MG63 (cell line): Measurements from ENCODE around the gene RAB31. TPM values are rescaled to one million over a fixed set of nuclear protein-coding genes. Genes with fewer than 3 reads are reported as not detected.

ENCODE experiments used
- DNase-seq: peaks from one replicate; pipeline ENCODE4 v3.0.0-alpha.2; 2020
- H3K27me3 ChIP-seq: fragments of 250-450 bp; sonication (Bioruptor Pico); 2 replicates; pipeline ENCODE4 v1.5.1; 2020; ENCODE audit warnings: mild to moderate bottlenecking, moderate library complexity
- H3K36me3 ChIP-seq: fragments of 250-450 bp; sonication (Bioruptor Pico); 2 replicates; pipeline ENCODE4 v1.5.1; 2020; ENCODE audit warnings: mild to moderate bottlenecking, moderate library complexity
- H3K4me3 ChIP-seq: fragments of 250-450 bp; sonication (Bioruptor Pico); 2 replicates; pipeline ENCODE4 v1.5.1; 2020; ENCODE audit warnings: mild to moderate bottlenecking, moderate library complexity
- H3K9me3 ChIP-seq: fragments of 250-450 bp; sonication (Bioruptor Pico); 2 replicates; pipeline ENCODE4 v1.5.1; 2020; ENCODE audit warnings: mild to moderate bottlenecking, moderate library complexity
- total RNA-seq: library from RNA; depleted of rRNA; stranded (reverse); fragments of >200 nt; shearing (Covaris generic); gene quantifications from 2 replicates; pipeline ENCODE4 v1.2.3, GENCODE V29; 2014; ENCODE audit warnings: low replicate concordance

RAB31 gene
- total RNA-seq, 1 experiment from 2014 or later: 19.5 TPM

DNA sequence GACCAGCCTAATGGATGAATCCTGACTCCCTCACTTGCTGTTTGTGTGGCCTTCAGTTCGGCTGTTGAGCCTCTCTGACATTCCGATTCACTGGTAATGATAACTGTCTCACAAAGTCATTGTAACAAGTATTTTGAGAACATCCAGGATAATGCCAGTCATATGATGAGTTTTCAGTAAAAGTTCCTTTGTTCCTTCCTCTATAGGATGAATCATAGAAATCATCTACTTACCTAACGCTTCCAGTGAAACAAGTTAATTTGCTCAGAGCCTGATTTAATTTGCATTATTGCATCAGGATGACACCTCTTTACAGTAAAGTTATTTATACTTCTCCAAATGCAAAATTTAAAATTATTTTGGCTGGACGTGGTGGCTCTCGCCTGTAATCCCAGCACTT, 32.0 kb downstream of the RAB31 start:
- Histone ChIP-seq H3K9me3 (peaks cover 5% of the 10 kb centered on the region), H3K27me3 (no peaks in the 10 kb centered on the region), H3K4me3 (no peak overlapping the region), H3K36me3 (no peaks in the 10 kb centered on the region)
- DNase-seq: no peak

DNA sequence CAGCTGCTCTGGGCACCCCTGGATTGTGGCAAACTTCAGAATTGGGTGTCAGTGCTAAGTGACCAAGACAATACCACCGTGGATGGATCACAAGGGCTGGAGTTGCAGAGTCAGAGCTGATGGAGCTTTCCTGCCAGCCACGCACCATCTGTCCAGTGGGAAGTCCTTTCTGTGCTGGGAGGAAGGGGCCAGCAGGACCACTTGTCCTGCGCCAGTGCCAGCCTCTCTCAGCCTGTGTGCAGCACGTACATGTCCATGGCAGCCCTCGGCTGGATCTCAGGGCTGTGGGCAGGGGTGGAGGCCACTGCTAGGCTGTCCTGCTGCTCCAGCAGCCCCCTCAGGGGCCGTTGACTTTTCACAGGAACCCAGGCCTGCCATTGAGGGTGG, 33.3 kb downstream of the RAB31 start:
- Histone ChIP-seq H3K27me3 (no peaks in the 10 kb centered on the region), H3K9me3 (peaks cover 9% of the 10 kb centered on the region), H3K36me3 (no peaks in the 10 kb centered on the region), H3K4me3 (no peak overlapping the region)
- DNase-seq: no peak

DNA sequence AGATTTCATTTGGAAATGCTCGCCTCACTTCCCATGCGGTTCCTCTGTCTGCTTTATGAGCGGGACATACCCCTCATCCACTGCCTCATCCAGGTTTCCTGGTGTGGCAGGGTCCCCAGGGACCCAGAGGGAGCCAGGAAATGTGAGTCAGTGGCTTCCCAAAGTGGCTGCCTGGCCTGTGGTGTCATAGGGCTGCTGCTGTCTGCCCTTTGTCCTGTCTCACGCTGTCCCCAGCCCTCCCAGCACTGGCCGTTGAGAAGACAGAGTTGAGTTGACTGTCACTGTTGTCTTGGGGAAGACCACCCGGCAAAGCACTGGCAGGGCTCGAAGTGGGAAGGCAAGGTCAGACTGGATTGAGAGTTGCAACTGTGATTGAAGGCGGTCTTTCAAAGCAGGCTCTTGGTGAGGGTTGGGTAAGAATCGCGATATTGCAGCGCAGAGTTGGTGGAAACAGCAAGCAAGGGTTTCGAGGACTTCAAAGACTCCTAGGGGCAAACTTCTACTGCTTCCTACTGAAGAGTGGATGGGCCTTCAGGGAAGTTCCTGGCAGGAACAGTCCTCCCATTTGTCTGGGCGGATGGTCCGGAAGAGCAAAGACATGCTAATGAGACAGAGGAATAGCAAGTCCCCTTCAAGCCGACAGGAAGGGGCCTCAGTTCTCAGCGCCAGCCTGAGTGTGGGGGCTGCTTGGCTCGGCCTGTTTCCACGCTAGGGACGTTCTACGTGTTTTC, 33.9 kb downstream of the RAB31 start:
- peak; percentile 62 for DNase-seq
- H3K27me3 ChIP-seq: no peaks in the 10 kb centered on the region

DNA sequence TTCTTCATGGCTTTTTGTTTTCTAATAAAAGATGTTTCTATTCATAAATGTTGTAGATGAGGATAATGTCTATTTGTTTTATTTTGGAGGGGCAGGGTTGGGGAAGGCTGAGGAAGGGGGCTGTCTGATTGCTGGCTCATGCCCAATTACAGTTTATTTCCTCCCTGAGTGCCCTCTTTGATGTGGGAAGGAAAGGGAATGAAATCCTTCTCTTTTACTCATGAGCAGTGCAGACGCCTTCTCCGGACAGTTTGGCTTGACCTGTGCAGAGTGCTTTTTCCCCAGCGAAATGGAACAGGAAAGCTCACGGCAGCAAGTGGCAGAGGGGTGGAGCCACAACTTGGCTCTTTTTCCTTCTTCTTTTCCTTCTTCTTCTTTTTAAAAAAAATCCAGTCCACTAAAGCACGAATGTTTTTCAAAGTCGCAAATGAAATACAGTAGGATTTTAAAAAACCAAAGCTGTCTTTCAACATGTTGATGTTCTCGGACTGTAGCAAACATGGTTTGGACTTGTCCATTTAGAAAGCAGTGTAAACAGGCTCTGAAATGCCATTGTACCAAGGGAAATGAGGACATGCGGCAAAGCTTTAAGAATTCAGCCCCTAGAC, 34.5 kb downstream of the RAB31 start:
- Histone ChIP-seq H3K27me3 (no peaks in the 10 kb centered on the region), H3K36me3 (no peaks in the 10 kb centered on the region), H3K4me3 (no peak overlapping the region), H3K9me3 (peaks cover 9% of the 10 kb centered on the region)
- peak; percentile 20 for DNase-seq

More for the DNA sequence above, 33.9 kb downstream of the RAB31 start:
- Histone ChIP-seq H3K9me3 (peaks cover 9% of the 10 kb centered on the region), H3K36me3 (no peaks in the 10 kb centered on the region), H3K4me3 (no peak overlapping the region)

DNA sequence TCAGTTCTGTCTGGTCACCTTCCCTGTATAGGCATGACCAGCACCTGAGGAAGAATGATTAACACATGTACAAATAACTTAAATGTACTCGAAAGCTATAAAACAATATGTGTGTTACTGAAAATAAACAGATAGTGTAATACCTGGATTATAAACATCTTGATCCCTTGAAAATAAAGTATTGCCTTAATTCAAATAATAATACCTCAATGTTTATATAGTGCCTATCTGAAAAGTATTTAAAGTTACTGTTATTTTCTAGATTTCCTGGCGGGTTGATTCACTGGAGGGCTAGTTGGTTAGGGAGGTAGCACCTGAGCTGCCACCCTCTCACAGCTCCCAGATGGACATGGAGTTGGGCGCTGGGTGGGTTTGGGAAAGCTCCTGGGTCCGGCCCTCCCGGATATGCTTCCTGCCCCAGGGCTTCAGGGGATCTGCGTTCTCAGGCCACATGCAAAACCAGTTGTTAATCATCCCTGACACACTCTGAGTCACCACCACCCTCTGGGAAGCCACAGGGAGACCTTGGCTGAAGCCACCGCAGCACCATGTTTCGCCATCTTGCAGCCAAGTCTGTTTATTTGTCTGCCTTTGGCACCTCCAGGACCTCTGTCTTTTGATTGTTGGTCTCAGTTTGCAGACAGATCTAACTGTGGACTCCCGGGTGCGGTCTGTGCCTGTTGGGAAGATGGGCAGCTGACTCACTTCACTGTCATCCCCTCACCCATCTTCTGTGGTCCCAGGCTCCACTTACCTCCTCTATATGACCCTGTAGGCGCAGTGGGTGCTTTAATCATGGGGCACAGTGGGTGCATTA, 35.3 kb downstream of the RAB31 start:
- DNase-seq: peak; percentile 96
- no peak overlapping the region for H3K4me3 ChIP-seq
- H3K9me3 ChIP-seq: peaks cover 9% of the 10 kb centered on the region
- H3K36me3 ChIP-seq: no peaks in the 10 kb centered on the region
- H3K27me3 ChIP-seq: no peaks in the 10 kb centered on the region

DNA sequence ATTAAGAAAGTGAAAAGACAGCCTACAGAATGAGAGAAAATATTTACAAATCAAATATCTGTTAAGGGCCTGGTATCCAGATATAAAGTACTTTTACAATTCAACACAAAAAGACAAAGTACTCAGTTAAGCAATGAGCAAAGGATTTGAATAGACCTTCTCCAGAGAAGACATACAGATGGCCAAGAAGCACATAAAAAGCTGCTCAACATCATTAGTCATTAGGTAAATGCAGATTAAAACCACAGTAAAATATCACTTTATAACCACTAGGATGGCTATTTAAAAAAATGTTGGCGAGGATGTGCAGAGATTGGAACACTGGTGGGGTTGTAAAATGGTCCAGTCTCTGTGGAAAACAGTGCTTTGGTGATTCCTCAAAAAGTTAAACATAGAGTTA, 38.9 kb downstream of the RAB31 start:
- Histone ChIP-seq H3K36me3 (no peaks in the 10 kb centered on the region), H3K4me3 (no peak overlapping the region), H3K27me3 (no peaks in the 10 kb centered on the region), H3K9me3 (peaks cover 9% of the 10 kb centered on the region)
- no peak for DNase-seq

DNA sequence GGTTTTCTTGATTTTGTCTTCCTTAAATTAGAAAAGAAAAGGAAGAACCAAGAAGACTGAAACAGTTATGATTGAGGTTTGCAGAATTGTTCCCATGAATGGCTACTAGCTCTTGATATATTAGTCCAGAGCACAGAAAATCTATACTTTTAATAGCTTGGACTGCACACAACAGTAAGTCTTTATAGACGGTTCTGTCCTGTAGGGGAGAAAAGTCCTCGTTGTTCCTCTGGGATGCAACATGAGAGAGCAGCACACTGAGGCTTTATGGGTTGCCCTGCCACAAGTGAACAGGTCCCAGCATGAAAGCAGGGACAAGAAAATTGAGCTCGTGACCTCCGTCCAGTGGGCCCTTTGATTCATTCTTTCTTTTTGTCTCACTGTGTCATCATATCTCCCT, 41.5 kb downstream of the RAB31 start:
- DNase-seq: no peak
- no peak overlapping the region for H3K4me3 ChIP-seq
- peaks cover 9% of the 10 kb centered on the region for H3K9me3 ChIP-seq
- no peaks in the 10 kb centered on the region for H3K36me3 ChIP-seq
- H3K27me3 ChIP-seq: no peaks in the 10 kb centered on the region

DNA sequence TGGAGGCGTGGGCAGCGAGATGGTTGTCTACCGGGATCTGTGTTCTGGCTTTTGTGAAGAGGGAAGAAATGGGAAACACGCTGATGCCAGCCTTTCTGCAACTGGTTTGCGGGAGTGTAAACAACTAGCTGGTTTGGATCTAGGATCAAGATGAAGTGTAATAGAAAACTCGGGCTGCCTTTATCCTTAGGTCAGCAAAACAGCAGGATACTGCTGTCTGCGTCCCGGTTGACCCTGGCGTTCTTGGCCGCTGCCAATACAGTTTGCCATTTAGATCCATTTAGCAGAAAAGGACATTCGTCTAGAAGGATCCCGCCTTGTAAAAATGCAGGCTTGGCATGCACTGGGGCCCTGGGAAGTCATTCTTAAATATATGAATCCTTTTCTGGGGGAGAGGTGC, 42.0 kb downstream of the RAB31 start:
- Histone ChIP-seq H3K36me3 (no peaks in the 10 kb centered on the region), H3K9me3 (peaks cover 4% of the 10 kb centered on the region), H3K27me3 (no peaks in the 10 kb centered on the region), H3K4me3 (no peak overlapping the region)
- no peak for DNase-seq

DNA sequence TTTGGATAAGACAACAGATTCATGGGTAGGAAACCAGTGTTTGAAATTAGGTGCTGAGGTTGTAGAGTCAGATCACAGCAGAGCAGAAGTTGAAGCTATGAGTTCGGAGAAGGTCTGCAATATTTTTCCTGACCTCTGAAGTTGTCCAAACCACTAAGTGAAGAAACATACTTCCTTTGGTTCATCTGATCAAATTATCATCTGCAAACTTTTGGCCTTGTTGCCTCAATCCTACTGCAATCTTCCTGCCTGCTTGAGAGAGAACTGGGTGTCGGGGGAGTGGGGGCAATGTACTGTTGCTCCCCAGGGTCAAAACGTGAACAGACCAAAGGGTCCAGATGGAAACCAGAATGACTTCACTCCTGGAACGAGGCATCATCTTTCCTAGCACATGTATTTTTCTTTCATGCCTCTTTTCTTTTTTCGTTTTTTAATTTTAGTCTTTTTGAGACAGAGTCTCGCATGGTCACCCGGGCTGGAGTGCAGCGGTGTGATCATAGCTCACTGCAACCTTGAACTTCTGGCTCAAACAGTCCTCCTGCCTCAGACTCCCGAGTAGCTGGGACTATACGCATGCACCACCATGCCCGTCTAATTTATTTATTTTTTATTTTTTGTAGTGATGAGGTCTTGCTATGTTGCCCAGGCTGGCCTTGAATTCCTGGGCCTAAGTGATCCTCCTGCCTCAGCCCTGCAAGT, 42.7 kb downstream of the RAB31 start:
- H3K4me3 ChIP-seq: no peak overlapping the region
- H3K9me3 ChIP-seq: peaks cover 2% of the 10 kb centered on the region; the same call in 1 of the 2 replicates
- no peaks in the 10 kb centered on the region for H3K27me3 ChIP-seq
- no peaks in the 10 kb centered on the region for H3K36me3 ChIP-seq
- DNase-seq: no peak

DNA sequence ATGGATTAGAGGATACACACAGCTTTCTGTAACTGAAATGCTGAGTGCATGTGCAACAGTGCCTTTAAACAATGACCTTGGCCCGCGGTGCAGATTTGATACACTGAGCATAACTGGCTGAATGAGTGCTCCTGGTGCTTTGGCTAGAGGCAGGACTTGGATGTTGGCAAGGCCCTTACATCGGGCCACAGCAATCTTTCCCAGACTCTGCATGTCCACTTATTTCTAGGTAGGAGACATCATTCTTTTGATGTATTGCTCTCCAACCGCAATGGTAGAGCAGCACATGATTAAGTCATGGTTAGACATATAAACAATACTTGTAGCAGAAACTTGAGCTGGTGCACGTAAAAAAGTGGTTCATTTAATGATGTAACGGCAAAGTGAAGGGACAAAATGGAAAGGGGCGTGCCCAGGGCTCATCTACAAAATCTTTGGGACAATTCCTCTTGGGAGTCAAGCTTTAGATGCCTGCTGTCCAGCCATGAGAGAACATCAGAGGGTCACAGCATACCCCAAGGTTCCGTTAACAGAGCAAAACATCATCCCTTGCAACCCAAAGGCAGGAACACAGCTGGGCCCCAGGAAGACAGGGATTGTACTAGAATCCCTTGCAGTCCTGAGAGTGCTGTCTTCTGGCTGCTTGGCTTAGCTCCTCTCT, 43.4 kb downstream of the RAB31 start:
- Histone ChIP-seq H3K4me3 (no peak overlapping the region), H3K27me3 (no peaks in the 10 kb centered on the region), H3K36me3 (no peaks in the 10 kb centered on the region), H3K9me3 (no peaks in the 10 kb centered on the region)
- DNase-seq: no peak

DNA sequence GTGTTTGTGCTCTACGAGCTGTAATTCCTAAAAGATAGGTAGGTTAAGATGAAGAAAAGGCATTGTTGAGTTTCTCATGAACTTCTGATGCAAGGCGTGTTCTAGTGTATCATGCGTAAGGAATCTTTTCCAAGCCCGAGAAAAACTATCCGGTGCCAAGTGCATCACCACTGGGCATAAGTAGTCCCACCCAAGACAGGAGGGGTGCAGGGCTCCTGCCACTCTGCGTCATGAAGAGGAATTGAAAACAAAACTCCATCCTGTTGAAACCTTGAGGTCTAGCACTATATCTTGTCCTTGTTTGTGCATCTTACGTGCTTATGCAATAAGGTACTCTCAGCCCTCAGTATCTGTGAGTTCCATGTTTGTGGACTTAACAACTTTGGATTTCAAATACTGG, 45.7 kb downstream of the RAB31 start:
- H3K4me3 ChIP-seq: no peak overlapping the region
- H3K36me3 ChIP-seq: no peaks in the 10 kb centered on the region
- no peak for DNase-seq
- H3K27me3 ChIP-seq: no peaks in the 10 kb centered on the region
- no peaks in the 10 kb centered on the region for H3K9me3 ChIP-seq

DNA sequence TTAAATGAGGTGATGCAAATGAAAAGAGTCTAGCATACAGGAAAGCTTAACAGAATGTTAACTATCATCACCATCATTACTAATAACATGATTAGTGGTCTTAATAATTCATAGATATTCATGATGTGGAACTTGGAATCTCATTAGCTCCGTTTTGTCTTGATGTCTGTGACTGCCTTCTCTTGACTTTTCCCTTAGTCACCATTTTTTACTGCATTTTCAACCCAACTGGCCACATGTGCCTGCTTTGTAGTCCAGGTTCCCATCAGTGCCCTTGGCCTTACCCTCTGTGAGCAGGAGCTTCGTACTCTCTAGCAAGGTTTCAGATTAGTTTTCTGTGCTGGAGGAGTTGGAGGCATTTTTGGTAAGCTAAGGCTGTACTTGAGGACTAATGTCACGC, 47.0 kb downstream of the RAB31 start:
- no peaks in the 10 kb centered on the region for H3K36me3 ChIP-seq
- H3K27me3 ChIP-seq: no peaks in the 10 kb centered on the region
- H3K9me3 ChIP-seq: no peaks in the 10 kb centered on the region
- DNase-seq: no peak
- H3K4me3 ChIP-seq: no peak overlapping the region

DNA sequence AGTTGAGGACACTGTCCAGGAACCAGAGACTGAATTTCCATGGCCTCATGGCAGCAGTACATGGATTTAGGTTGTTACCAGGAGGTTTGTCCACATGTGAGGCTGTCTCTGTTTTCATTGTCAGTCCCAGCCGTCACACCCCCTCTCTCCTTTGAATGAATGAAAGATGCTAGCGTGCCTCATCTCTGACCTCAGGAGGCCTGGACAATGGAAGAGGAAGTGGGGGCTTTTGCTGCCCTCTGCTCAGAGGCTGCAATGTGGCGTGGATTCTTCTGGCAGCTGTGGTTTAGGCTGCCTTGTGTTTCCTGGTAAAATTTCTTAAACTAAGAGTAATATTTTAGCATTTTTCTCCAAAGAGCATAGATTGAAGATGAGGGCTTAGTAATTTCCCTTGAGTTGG, 47.5 kb downstream of the RAB31 start:
- H3K9me3 ChIP-seq: no peaks in the 10 kb centered on the region
- no peaks in the 10 kb centered on the region for H3K27me3 ChIP-seq
- no peaks in the 10 kb centered on the region for H3K36me3 ChIP-seq
- DNase-seq: no peak
- H3K4me3 ChIP-seq: no peak overlapping the region

DNA sequence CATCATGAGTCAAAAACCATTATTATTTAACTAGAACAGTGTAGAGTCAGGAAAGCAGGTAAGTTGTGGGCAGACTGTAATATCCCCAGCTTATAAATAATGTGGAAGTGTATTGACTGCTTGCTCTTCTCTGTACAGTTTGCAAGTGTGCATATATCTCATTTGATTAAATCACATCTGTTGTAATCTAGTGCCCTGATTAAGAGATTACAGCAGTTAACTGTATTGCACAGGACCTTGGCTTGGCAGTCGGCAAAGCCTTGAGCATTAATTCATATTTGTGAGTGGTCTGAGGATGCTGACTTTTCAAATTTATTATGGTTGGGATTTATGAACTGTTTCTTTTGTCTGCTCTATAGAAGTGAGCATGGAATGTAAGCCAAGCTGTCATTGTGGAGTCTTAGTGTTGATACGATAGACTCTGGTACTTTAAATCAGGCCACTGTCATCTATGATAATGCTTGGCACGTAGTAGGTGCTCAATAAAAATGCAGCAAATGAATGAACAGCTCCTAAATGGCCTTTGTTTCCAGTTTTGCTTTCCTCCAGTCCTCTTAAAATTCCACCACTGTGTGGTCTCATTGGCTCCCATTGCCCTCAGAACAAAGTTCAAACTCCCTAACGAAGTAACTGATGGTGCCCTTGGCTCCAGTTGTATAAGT, 48.3 kb downstream of the RAB31 start:
- H3K36me3 ChIP-seq: no peaks in the 10 kb centered on the region
- H3K4me3 ChIP-seq: no peak overlapping the region

DNA sequence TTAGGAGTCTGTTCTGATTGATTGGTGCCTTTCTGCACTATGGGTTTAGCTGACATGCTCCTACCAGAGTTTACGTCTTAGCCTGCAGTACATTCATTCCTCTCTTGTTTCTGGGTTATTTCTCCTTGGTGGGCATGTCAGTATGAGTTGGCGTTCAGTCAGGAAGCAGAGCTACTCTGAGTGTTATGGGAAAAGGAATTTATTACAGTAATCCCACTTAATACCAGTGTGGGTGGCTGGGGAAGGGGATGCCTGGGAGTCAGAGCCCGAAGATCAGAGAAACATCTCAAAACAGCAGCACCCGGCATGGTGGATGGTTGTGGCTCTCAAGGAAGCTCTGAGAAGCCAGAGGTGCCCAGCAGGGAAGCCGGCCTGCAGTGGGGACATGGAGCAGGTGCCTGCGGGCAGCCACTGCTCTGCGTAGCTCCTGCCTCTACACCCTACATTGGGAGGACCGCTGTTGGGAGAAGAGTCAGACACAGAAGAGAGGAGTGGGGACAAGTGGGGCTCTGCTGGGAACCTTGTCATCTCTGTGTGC, 48.9 kb downstream of the RAB31 start:
- no peaks in the 10 kb centered on the region for H3K36me3 ChIP-seq
- H3K4me3 ChIP-seq: no peak overlapping the region
- H3K9me3 ChIP-seq: no peaks in the 10 kb centered on the region
- DNase-seq: no peak
- H3K27me3 ChIP-seq: no peaks in the 10 kb centered on the region

More for the DNA sequence above, 48.3 kb downstream of the RAB31 start:
- DNase-seq: no peak
- Histone ChIP-seq H3K9me3 (no peaks in the 10 kb centered on the region), H3K27me3 (no peaks in the 10 kb centered on the region)
